Lower leg skin (tissue), 4 donors: Measurements from ENCODE around the gene F13A1. TPM values are rescaled to one million over a fixed set of nuclear protein-coding genes. Genes with fewer than 3 reads are reported as not detected.

Source experiments
- DNase-seq, 2 donors: peaks; one replicate each; pipeline ENCODE4 v3.0.0-alpha.2; 2019; ENCODE audit warnings: low spot score in 2 of 2
- H3K4me3 ChIP-seq: fragments of 200-600 bp; sonication (generic); 2 replicates; pipeline ENCODE4 v1.5.1; 2017; ENCODE audit warnings: mild to moderate bottlenecking, low read depth; ENCODE audit not compliant: poor library complexity, severe bottlenecking
- CTCF ChIP-seq, 3 donors: fragments of 450-650 bp; IDR thresholded peaks; one replicate each; pipeline ENCODE4 v1.5.1; 2016; ENCODE audit warnings: antibody characterized with exemption in 3 of 3, mild to moderate bottlenecking in 3 of 3, moderate library complexity in 2 of 3
- POLR2A ChIP-seq, 2 donors: fragments of 450-650 bp; IDR thresholded peaks; one replicate each; pipeline ENCODE4 v1.6.1; 2016 to 2017; ENCODE audit warnings: antibody characterized with exemption in 2 of 2, mild to moderate bottlenecking in 1 of 2, moderate library complexity in 1 of 2
- WGBS, 2 donors: methylation state at CpG; one replicate each; pipeline ENCODE4 v1.1.5; 2018; 5-methylcytosine and 5-hydroxymethylcytosine counted together
- intact Hi-C: fragments of 100-400 bp; cut with DNase I; formaldehyde crosslinking; loops from one replicate; pipeline ENCODE4 v1.15.0; 2023; ENCODE audit warnings: low total_unique reads
- total RNA-seq, 4 donors: library from RNA; depleted of rRNA; stranded (reverse); fragments of >200 nt; gene quantifications; one replicate each; pipeline ENCODE4 v1.1.0, GENCODE V29; 2016

Gene F13A1
- total RNA-seq, 4 donors from 2014 or later: 7.8 to 46.5 (median 16.0) TPM

- no peak for DNase-seq
- H3K4me3 ChIP-seq: no peak overlapping the region
- WGBS, 2 donors: 49 to 52% methylated on average over 6 of the region's 6 CpGs
- intact Hi-C loops: no loop called here
- no peak for TF ChIP-seq CTCF (IDR thresholded peaks at IDR 0.05)
- no peak for TF ChIP-seq POLR2A (IDR thresholded peaks at IDR 0.05)
Measured at GRCh38 chr6:6152060-6152459, 168.4 kb downstream of the F13A1 start.

GRCh38 chr6:6148192-6148815, 172.2 kb downstream of the F13A1 start:
- 73 to 79% methylated on average over 7 of the region's 7 CpGs for WGBS, 2 donors
- DNase-seq: no peak
- H3K4me3 ChIP-seq: no peak overlapping the region
- TF ChIP-seq POLR2A (IDR thresholded peaks at IDR 0.05) (no peak), CTCF (IDR thresholded peaks at IDR 0.05) (no peak)
- intact Hi-C loops: no loop called here

GRCh38 chr6:6131492-6132109, 188.9 kb downstream of the F13A1 start:
- TF ChIP-seq POLR2A (IDR thresholded peaks at IDR 0.05) (no peak), CTCF (IDR thresholded peaks at IDR 0.05) (no peak)
- intact Hi-C loops: no loop called here
- 70% methylated on average over 4 of the region's 4 CpGs for WGBS, 2 donors
- no peak for DNase-seq
- H3K4me3 ChIP-seq: no peak overlapping the region

- no peak for DNase-seq
- H3K4me3 ChIP-seq: no peak overlapping the region
- intact Hi-C loops: no loop called here
- 71 to 74% methylated on average over 3 of the region's 3 CpGs for WGBS, 2 donors
- no peak for TF ChIP-seq CTCF (IDR thresholded peaks at IDR 0.05)
Measured at GRCh38 chr6:6125495-6125894, 195.0 kb downstream of the F13A1 start.

DNA sequence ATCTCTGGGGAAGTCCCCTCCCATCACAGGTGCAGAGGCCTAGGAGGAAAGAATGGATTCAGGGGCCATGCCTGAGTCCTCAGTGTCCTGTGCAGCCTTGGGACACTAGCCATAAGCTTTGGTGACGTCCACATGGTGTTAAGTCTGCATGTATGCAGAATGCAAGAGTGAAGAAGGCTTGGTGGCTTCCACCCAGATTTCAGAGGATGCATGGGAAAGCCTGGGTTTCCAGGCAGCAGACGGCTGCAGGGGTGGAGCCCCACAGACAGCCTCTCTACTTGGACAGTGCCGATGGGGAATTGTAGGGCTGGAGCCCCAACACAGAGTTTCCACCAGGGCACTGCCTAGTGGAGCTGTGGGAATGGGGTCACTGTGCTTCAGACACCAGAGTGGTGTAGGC, 196.7 kb downstream of the F13A1 start:
- intact Hi-C loops: no loop called here
- H3K4me3 ChIP-seq: no peak overlapping the region
- DNase-seq: no peak
- 53 to 68% methylated on average over 3 of the region's 3 CpGs for WGBS, 2 donors
- no peak for TF ChIP-seq POLR2A (IDR thresholded peaks at IDR 0.05)
- no peak for TF ChIP-seq CTCF (IDR thresholded peaks at IDR 0.05)

DNA sequence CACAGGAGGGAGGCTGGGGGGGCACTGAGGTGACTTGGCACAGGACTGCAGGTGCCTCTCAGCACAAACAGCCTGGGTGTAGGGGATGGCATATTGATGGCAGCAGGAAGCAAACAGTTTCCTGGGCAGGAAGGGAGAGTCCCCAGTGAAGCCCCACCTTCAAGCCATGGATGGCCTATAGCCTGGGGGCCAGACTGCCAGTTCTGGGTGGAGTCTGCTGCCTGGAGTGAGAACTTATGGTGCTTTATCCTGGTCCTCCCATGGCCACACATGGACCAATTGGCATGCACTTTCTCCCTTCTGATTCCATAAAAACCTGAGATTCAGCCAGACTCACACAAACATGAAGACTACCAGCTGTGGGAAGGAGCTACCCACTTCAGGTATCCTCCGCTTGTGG, 198.5 kb downstream of the F13A1 start:
- no peak overlapping the region for H3K4me3 ChIP-seq
- no peak for DNase-seq
- WGBS, 2 donors: 100% methylated on average over 1 of the region's 1 CpG
- no peak for TF ChIP-seq POLR2A (IDR thresholded peaks at IDR 0.05)
- no peak for TF ChIP-seq CTCF (IDR thresholded peaks at IDR 0.05)
- intact Hi-C loops: no loop called here
